Activated T-helper 1 cell treated with anti-CD3 and anti-CD28 coated beads, Interleukin-2, amount 50 U/mL, for 16 hours (primary cell): ENCODE results near the gene NTN1.
"Not testable (repeated sequence)": the region's sequence is repeated elsewhere in the genome, so short reads cannot be mapped to it uniquely, and the experiment has no call there.

Source experiments
- DNase-seq, 2 donors: peaks; one replicate each; pipeline ENCODE4 v3.0.0-alpha.2; 2020; ENCODE audit warnings: low read depth in 1 of 2, low spot score in 1 of 2

NTN1 gene

GRCh38 chr17:9151740-9152139, 130.4 kb downstream of the NTN1 start:
- DNase-seq: not testable (repeated sequence)

GRCh38 chr17:9158544-9159452, 137.5 kb downstream of the NTN1 start:
- DNase-seq: no peak

GRCh38 chr17:9162275-9162985, 141.1 kb downstream of the NTN1 start:
- DNase-seq: no peak

- no peak for DNase-seq
Observed at GRCh38 chr17:9166788-9167187, 145.5 kb downstream of the NTN1 start.

- DNase-seq: no peak
Observed at GRCh38 chr17:9167379-9167778, 146.1 kb downstream of the NTN1 start.

GRCh38 chr17:9169116-9169515, 147.8 kb downstream of the NTN1 start:
- DNase-seq: no peak

- no peak for DNase-seq
Observed at GRCh38 chr17:9170336-9170735, 149.0 kb downstream of the NTN1 start.

- no peak for DNase-seq
Observed at GRCh38 chr17:9170853-9171252, 149.5 kb downstream of the NTN1 start.

- no peak for DNase-seq
Observed at GRCh38 chr17:9173386-9173983, 152.2 kb downstream of the NTN1 start.

- no peak for DNase-seq
Observed at GRCh38 chr17:9174312-9174711, 153.0 kb downstream of the NTN1 start.

- DNase-seq: no peak
Observed at GRCh38 chr17:9174779-9175574, 153.7 kb downstream of the NTN1 start.

GRCh38 chr17:9175700-9176467, 154.6 kb downstream of the NTN1 start:
- DNase-seq: no peak

- DNase-seq: no peak
Observed at GRCh38 chr17:9177212-9177611, 155.9 kb downstream of the NTN1 start.

GRCh38 chr17:9178319-9178718, 157.0 kb downstream of the NTN1 start:
- DNase-seq: no peak

- no peak for DNase-seq
Observed at GRCh38 chr17:9179602-9180001, 158.3 kb downstream of the NTN1 start.

- DNase-seq: no peak
Observed at GRCh38 chr17:9181640-9182039, 160.3 kb downstream of the NTN1 start.

GRCh38 chr17:9183306-9183705, 162.0 kb downstream of the NTN1 start:
- no peak for DNase-seq

GRCh38 chr17:9185142-9185541, 163.8 kb downstream of the NTN1 start:
- DNase-seq: no peak

- no peak for DNase-seq
Observed at GRCh38 chr17:9185688-9186284, 164.5 kb downstream of the NTN1 start.

- no peak for DNase-seq
Observed at GRCh38 chr17:9187828-9188227, 166.5 kb downstream of the NTN1 start.
